ENCODE measurements around the gene POU2AF1.
"Not testable (repeated sequence)": the region's sequence is repeated elsewhere in the genome, so short reads cannot be mapped to it uniquely, and the experiment has no call there.

The POU2AF1 gene

DNA sequence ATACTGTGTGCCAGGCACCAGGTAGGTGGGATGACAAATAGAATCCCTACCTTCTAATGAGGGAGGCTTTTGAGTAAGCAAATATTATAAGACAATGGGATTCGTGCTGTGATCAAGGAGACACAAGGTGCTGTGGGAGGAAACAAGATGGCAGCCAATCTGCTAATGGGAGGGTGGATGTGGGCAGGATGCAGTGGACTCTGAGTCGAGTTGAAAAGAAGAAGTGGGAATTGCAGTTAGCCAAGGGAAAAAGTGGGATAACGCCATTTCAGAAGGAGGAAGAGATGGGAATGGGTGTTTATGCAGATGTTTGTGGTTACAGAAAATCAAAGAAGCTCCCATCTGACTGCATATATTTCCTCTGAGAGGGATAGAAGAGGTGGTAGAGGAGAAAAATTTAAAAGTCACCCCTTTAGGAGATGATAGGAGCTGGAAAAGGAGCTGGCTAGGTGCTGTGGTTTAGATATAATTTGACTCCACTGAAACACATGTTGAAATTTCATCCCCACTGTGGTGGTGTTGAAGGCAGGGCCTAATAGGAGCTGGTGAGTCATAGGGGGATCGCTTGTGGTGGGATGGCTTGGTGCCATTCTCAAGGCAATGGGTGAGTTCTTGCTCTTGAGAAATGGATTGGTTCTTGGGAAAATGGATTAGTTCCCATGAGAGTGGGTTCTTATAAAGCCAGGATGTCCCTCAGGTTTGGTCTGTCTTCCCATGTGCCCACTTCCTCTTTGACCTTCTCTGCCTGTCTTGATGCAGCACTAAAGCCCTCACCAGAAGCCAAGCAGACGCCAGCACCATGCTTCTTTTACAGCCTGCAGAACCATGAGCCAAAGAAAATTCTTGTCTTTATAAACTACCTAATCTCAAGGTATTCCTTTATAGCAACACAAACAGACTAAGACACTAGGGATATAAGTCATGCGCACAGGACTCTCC is 30.0 kb upstream of the POU2AF1 start:
- no peak overlapping the region for H3K4me2 ChIP-seq (ENCODE audit: low read length)
- H3K9ac ChIP-seq (ENCODE audit: low read depth, low read length) = no peak overlapping the region
- no peaks in the 10 kb centered on the region for H3K36me3 ChIP-seq (ENCODE audit: insufficient read depth, low read length)
- no peaks in the 10 kb centered on the region for H3K9me3 ChIP-seq (replicated peaks; ENCODE audit: low read length)
- peaks cover 52% of the 10 kb centered on the region for H3K27me3 ChIP-seq (ENCODE audit: control insufficient read depth, insufficient read depth, low read length)
- H3K4me3 ChIP-seq (ENCODE audit: low read length) = no peak overlapping the region
- H3K4me1 ChIP-seq (ENCODE audit: control insufficient read depth, insufficient read depth, low read length) = no peaks in the 10 kb centered on the region

DNA sequence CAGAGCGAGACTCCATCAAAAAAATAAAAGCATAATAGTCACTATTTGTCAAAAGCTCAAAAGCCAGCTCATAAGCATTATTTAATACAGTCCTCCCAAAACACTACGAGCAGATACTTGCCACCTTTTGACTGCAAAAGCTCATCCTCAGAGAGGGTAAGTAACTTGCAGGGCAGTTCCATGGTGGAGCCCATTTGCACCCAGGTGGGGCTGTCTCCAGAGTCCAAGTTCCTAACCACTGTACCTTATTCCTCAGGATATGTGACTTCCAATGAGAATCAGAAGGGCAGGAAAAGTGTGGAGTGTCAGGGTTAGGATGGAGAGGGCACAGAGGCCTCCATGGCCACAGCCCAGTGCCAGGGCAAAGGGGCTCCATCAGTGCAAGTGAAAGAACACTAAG is 28.6 kb upstream of the POU2AF1 start:
- H3K4me1 ChIP-seq (ENCODE audit: control insufficient read depth, insufficient read depth, low read length) = no peaks in the 10 kb centered on the region
- H3K4me2 ChIP-seq (ENCODE audit: low read length) = no peak overlapping the region

DNA sequence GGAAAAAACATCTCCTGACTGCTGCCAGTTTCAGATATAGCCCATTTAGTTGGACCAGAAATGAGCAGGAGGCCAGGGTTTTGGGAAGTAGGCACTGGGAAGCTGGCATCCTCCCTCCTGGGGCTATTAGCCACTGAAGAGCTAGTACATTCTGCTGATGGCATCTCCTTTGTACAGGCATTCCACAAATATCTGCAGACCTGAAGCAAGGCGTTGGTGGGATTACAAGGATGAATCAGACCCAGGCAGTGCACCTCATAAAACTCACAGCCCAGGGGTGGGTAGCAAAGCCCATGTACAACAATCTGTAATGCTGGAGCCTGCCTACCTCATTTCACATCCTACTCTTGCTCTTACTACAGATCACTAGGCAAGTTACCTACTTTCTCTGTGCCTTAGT is 27.5 kb upstream of the POU2AF1 start:
- Histone ChIP-seq H3K36me3 (ENCODE audit: insufficient read depth, low read length) (no peaks in the 10 kb centered on the region), H3K9me3 (replicated peaks; ENCODE audit: low read length) (no peaks in the 10 kb centered on the region), H3K4me3 (ENCODE audit: low read length) (no peak overlapping the region), H3K4me1 (ENCODE audit: control insufficient read depth, insufficient read depth, low read length) (no peaks in the 10 kb centered on the region), H3K4me2 (ENCODE audit: low read length) (no peak overlapping the region), H3K9ac (ENCODE audit: low read depth, low read length) (no peak overlapping the region), H3K27me3 (ENCODE audit: control insufficient read depth, insufficient read depth, low read length) (peaks cover 34% of the 10 kb centered on the region)

More for the DNA sequence above, 28.6 kb upstream of the POU2AF1 start:
- H3K9me3 ChIP-seq (replicated peaks; ENCODE audit: low read length) = no peaks in the 10 kb centered on the region
- no peak overlapping the region for H3K9ac ChIP-seq (ENCODE audit: low read depth, low read length)
- H3K4me3 ChIP-seq (ENCODE audit: low read length) = no peak overlapping the region
- peaks cover 42% of the 10 kb centered on the region for H3K27me3 ChIP-seq (ENCODE audit: control insufficient read depth, insufficient read depth, low read length)
- H3K36me3 ChIP-seq (ENCODE audit: insufficient read depth, low read length) = no peaks in the 10 kb centered on the region

DNA sequence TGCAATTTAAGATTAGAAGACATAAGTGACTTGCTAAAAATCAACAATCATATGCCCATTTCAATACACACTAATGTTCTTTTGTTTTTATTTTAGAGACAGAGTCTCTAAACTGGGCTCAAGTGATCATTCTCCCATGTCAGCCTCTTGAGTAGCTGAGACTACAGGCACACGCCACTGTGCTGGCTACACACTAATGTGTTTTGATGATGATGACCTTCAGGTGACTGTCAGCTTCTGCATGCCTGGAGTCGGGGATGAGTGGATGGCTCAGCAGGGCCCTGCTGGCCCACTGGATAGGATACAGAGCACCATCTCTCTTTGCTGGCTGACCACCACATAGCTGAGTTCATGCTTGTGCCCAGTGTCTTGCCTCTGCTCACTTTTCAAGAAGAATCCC is 27.0 kb upstream of the POU2AF1 start:
- Histone ChIP-seq H3K9ac (ENCODE audit: low read depth, low read length) (no peak overlapping the region), H3K36me3 (ENCODE audit: insufficient read depth, low read length) (no peaks in the 10 kb centered on the region), H3K4me3 (ENCODE audit: low read length) (no peak overlapping the region), H3K4me2 (ENCODE audit: low read length) (no peak overlapping the region), H3K27me3 (ENCODE audit: control insufficient read depth, insufficient read depth, low read length) (peaks cover 30% of the 10 kb centered on the region), H3K4me1 (ENCODE audit: control insufficient read depth, insufficient read depth, low read length) (no peaks in the 10 kb centered on the region), H3K9me3 (replicated peaks; ENCODE audit: low read length) (no peaks in the 10 kb centered on the region)

DNA sequence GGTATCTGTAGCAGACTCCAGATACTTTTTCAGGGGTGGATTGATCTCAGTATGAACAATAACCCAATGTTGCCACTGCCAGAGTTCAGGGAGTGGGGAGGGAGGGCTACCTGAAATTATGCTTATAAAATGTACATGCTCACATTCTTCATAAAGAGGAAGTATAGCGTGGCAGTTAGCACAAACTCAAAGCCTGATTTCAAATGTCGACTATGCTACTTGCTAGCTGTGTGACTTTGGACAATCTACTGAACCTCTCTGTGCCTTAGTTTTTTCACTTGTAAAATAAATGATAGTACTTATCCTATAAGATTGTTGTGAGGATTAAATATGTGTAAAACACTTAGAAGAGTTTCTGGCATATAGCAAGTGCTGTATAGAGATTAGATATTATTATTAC is 26.5 kb upstream of the POU2AF1 start:
- Histone ChIP-seq H3K9ac (ENCODE audit: low read depth, low read length) (no peak overlapping the region), H3K36me3 (ENCODE audit: insufficient read depth, low read length) (no peaks in the 10 kb centered on the region), H3K9me3 (replicated peaks; ENCODE audit: low read length) (no peaks in the 10 kb centered on the region), H3K27me3 (ENCODE audit: control insufficient read depth, insufficient read depth, low read length) (peaks cover 30% of the 10 kb centered on the region), H3K4me2 (ENCODE audit: low read length) (no peak overlapping the region), H3K4me3 (ENCODE audit: low read length) (no peak overlapping the region), H3K4me1 (ENCODE audit: control insufficient read depth, insufficient read depth, low read length) (no peaks in the 10 kb centered on the region)

- Histone ChIP-seq H3K9me3 (replicated peaks; ENCODE audit: low read length) (no peaks in the 10 kb centered on the region), H3K27me3 (ENCODE audit: control insufficient read depth, insufficient read depth, low read length) (peaks cover 32% of the 10 kb centered on the region), H3K36me3 (ENCODE audit: insufficient read depth, low read length) (no peaks in the 10 kb centered on the region), H3K4me1 (ENCODE audit: control insufficient read depth, insufficient read depth, low read length) (no peaks in the 10 kb centered on the region), H3K9ac (ENCODE audit: low read depth, low read length) (no peak overlapping the region), H3K4me3 (ENCODE audit: low read length) (no peak overlapping the region), H3K4me2 (ENCODE audit: low read length) (no peak overlapping the region)
Observed at GRCh38 chr11:111403051-111403726, 24.1 kb upstream of the POU2AF1 start.

GRCh38 chr11:111402411-111402810 is 23.3 kb upstream of the POU2AF1 start:
- no peak overlapping the region for H3K9ac ChIP-seq (ENCODE audit: low read depth, low read length)
- no peak overlapping the region for H3K4me3 ChIP-seq (ENCODE audit: low read length)
- no peaks in the 10 kb centered on the region for H3K36me3 ChIP-seq (ENCODE audit: insufficient read depth, low read length)
- H3K27me3 ChIP-seq (ENCODE audit: control insufficient read depth, insufficient read depth, low read length) = peaks cover 33% of the 10 kb centered on the region
- no peaks in the 10 kb centered on the region for H3K4me1 ChIP-seq (ENCODE audit: control insufficient read depth, insufficient read depth, low read length)
- H3K4me2 ChIP-seq (ENCODE audit: low read length) = no peak overlapping the region
- H3K9me3 ChIP-seq (replicated peaks; ENCODE audit: low read length) = no peaks in the 10 kb centered on the region

GRCh38 chr11:111401957-111402356 is 22.9 kb upstream of the POU2AF1 start:
- H3K27me3 ChIP-seq (ENCODE audit: control insufficient read depth, insufficient read depth, low read length) = peaks cover 37% of the 10 kb centered on the region
- H3K4me2 ChIP-seq (ENCODE audit: low read length); H3K4me1 ChIP-seq (ENCODE audit: control insufficient read depth, insufficient read depth, low read length); H3K36me3 ChIP-seq (ENCODE audit: insufficient read depth, low read length); H3K9me3 ChIP-seq (replicated peaks; ENCODE audit: low read length); H3K9ac ChIP-seq (ENCODE audit: low read depth, low read length); H3K4me3 ChIP-seq (ENCODE audit: low read length): not testable (repeated sequence)

GRCh38 chr11:111400595-111400994 is 21.5 kb upstream of the POU2AF1 start:
- Histone ChIP-seq H3K4me1 (ENCODE audit: control insufficient read depth, insufficient read depth, low read length) (no peaks in the 10 kb centered on the region), H3K4me3 (ENCODE audit: low read length) (no peak overlapping the region), H3K4me2 (ENCODE audit: low read length) (no peak overlapping the region), H3K27me3 (ENCODE audit: control insufficient read depth, insufficient read depth, low read length) (peaks cover 26% of the 10 kb centered on the region), H3K9ac (ENCODE audit: low read depth, low read length) (no peak overlapping the region), H3K9me3 (replicated peaks; ENCODE audit: low read length) (no peaks in the 10 kb centered on the region), H3K36me3 (ENCODE audit: insufficient read depth, low read length) (no peaks in the 10 kb centered on the region)

- Histone ChIP-seq H3K4me2 (ENCODE audit: low read length) (no peak overlapping the region), H3K4me1 (ENCODE audit: control insufficient read depth, insufficient read depth, low read length) (no peaks in the 10 kb centered on the region), H3K4me3 (ENCODE audit: low read length) (no peak overlapping the region), H3K9ac (ENCODE audit: low read depth, low read length) (no peak overlapping the region), H3K36me3 (ENCODE audit: insufficient read depth, low read length) (no peaks in the 10 kb centered on the region), H3K27me3 (ENCODE audit: control insufficient read depth, insufficient read depth, low read length) (peaks cover 30% of the 10 kb centered on the region), H3K9me3 (replicated peaks; ENCODE audit: low read length) (no peaks in the 10 kb centered on the region)
Observed at GRCh38 chr11:111399187-111400031, 20.3 kb upstream of the POU2AF1 start.

DNA sequence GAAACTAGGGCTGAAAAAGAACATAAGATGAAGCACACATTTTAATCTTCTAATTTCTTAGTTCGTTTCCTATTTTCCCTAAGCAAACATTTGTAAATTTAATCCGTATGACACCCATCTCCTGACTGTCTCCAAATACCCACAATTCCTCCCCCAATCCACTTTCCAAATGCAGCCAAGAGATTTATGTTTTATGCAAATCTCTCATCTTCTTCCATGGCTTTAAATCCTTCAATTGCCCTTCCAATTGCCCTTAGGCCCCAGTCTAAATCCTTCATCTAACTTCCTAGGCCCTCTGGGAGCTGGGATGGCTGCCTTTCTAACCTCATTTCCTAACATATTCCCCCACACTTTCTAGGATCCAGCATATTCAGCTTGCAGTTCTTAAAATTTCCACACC is 18.0 kb upstream of the POU2AF1 start:
- no peaks in the 10 kb centered on the region for H3K4me1 ChIP-seq (ENCODE audit: control insufficient read depth, insufficient read depth, low read length)

More for the DNA sequence above, 18.0 kb upstream of the POU2AF1 start:
- Histone ChIP-seq H3K9me3 (replicated peaks; ENCODE audit: low read length) (no peaks in the 10 kb centered on the region), H3K36me3 (ENCODE audit: insufficient read depth, low read length) (no peaks in the 10 kb centered on the region), H3K27me3 (ENCODE audit: control insufficient read depth, insufficient read depth, low read length) (peaks cover 39% of the 10 kb centered on the region), H3K4me2 (ENCODE audit: low read length) (no peak overlapping the region), H3K4me3 (ENCODE audit: low read length) (no peak overlapping the region), H3K9ac (ENCODE audit: low read depth, low read length) (no peak overlapping the region)
